Stimulated activated CD8-positive, alpha-beta memory T cell treated with anti-CD3 and anti-CD28 coated beads, Interleukin-15, amount 100 ng/mL, for 4 hours (primary cell): ENCODE results near the gene RCVRN.

Experiments
- DNase-seq, 2 donors: peaks; one replicate each; pipeline ENCODE4 v3.0.0-alpha.2; 2020; ENCODE audit warnings: low read depth in 2 of 2

RCVRN gene

DNA sequence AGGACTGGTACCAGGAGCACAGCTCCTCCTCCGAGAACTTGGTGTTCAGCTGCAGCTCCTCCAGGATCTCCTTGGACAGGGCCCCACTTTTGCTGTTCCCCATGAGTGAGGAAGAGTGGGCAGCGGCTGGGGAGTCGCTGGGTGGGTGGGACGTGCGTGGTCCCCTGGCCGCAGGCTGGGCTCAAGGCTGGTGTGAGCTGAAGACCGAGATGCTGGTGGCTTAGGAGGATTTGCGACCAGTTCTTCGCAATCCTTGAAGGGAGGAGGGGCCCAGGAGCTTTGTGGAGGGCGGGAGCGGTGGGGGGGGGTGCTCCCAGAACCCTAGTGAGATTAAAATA, at the start of gene RCVRN:
RCVRN (minus strand) TSS at position 194 of the 338 bp plus-strand sequence; CDS start at position 103, 91 bp downstream.
- DNase-seq, result no peak

DNA sequence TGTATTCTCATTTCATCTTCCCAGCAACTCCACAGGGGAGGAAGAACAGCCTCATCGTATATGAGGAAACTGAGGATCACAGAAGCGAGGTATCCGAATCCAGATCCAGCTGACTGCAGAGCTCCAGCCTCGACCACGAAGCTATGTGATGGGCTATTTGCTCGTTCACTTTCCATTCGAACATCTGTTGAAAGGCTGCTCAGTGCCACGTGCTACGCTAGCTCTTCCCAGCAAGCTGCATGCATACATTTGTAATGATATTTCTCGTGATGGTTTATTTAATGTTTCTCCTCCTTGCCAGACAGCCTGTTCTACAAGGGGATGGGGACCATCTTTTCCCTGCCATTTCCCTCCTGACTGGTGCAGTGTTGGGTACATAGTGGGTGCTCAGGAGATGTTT, 48.4 kb upstream of the RCVRN start:
- DNase-seq, result no peak

DNA sequence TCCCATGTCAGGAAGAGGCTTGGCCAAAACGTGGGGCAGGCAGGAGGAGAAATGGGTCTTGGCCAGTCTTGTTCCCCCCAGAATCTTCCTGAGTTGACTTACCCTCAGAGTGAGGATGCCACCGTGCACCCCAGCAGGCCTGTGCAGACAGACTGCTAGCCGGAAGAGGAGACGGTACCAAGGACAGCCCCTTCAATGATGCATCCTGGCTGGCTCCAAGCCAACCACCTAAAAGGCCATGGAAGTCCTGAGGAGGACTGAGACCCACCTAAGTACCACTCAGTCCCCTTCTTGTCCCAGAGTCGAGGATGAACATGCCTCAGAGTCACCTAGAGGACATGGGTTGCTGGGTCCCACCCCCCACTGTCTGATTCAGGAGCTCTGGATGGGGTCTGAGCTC, 46.7 kb upstream of the RCVRN start:
- no peak for DNase-seq

DNA sequence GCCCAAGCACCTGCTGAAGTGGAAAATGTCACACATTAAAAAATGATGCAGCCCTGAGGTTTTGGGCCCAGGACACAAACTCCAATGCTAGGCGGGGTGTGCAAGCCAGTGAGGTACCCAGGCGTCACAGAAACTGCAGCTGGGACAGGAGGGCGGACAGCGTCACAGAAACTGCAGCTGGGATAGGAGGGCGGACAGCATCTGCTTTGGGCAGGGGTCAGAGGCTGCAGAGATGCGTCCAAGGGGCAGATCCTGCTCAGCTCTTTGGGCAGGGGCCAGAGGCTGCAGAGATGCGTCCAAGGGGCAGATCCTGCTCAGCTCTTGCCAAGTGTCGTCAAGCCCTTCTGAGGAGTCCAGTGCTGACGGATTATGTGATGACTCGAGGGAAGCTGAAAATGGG, 43.9 kb upstream of the RCVRN start:
- no peak for DNase-seq

DNA sequence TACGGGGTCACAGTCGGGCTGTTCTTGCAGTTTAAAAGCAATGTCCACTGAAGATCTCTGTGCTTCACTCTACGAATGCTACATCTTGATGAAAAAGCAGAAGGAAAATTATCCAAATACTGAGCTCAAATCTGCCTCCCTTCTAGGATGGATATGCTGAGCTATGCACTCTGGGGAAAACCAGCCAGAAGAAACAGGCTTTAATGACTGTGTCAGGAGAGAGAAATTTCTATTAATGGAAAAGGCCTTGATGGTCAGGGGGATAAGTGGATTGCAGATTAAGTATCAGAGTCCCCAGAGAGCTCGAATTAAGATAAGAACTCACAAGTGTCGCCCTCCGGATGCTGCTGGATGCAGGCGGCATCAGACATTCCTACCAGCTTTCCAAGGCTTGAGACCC, 39.6 kb upstream of the RCVRN start:
- no peak for DNase-seq

DNA sequence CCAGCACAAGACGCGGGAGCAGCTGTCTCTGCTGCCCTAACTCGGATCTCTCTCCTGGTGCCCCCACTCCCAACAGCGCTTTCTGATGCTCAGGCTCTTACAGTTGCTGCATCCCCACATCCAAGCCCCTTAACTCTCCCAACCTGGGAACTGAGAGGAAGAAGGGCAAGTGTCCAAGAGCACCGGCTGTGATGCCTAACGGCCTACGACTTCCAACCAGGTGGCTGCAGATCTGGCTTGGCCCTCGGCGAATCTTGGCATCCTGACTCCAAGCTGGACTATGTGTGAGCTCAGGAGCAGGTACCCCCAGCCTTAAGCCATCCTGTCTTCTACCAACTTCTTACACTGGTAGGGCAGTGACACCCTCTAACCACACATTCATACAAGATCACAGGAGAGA, 38.3 kb upstream of the RCVRN start:
- DNase-seq, result no peak

DNA sequence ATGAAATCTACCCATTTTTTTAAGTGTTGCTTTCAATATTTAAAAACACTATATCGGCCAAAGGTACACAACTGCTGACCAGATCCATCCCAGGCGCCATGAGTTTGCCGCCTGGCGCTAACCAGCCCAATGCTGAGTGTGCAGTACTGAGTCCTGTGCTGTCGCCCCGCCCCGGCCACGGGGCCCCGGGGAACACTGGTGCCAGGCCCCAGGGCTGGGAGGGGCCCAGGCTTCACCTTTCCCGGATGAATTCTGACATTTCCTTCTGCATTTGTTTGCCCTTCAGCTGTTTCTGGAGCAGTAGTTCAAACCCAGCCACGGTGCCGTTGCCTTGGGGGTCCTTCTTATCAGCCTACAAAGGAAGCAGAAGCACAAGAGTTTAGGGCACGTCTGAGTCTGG, 37.8 kb upstream of the RCVRN start:
- no peak for DNase-seq

DNA sequence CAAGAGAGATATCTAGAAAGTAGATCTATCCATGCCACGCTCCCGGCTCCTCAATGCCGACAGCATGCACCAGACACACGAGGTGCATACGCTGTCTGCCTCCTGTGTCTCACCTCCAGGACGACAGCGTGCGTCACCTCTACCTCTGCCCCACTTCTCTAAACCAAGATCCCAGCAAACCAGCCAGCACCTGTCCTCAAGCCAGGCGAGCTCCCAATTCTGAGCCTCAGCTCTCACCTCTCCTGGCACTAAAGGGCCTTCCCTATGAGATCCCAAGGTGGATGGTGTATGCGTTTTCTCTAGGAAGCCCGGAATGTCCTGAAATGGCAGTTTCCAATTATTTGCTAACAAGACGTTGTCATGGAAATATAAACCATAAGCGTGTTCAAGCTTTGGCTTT, 36.2 kb upstream of the RCVRN start:
- no peak for DNase-seq

DNA sequence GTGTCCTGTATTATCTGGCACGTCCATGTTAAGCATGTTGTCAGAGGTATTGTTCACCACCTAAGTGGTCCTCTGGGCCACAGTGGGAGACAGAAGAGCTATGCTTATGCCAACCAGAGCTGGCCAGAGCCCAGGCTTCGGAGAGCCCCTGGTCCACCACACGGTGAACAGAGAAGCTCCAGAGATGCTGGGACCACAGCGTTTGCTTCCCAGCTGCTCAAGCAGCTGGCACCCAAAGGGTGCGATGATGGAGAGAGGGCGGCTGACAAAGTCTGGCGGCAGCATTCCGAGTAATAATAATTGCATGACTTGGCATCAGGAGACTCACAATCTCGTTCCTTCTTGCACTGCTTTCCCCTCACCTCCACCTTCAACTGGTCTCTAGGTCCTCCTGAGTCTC, 35.8 kb upstream of the RCVRN start:
- no peak for DNase-seq

DNA sequence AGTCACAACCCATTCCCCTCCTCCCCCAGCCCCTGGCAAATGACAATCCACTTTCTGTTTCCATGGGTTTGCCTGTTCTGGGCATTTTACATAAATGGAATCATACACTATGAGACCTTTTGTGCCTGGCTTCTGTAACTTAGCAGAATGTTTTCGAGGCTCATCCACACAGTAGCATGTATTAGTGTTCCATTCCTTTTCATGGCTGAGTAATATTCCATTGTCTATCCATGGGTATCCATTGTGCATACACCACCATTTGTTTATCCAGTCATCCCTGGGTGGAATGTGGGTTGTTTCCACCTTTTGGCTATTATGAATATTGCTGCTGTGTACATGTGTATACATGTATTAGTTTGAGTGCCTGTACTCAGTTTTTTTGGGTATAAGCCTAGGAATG, 33.7 kb upstream of the RCVRN start:
- DNase-seq, result no peak

DNA sequence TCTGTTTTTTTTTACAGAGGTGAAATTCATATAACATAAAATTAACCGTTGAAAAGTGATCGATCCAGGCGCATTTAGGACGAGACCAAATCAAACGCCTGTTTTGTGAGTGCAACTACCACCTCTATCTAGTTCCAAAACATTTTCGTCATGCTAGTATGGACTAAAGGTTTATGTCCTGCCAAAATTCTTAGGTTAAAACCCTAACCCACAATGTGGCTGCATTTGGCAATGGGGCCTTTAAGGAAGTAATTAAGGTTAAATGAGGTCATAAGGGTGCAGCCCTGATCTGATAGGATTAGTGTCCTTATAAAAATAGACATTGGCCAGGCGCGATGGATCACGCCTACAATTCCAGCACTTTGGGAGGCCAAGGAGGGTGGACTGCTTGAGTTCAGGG, 32.8 kb upstream of the RCVRN start:
- no peak for DNase-seq

DNA sequence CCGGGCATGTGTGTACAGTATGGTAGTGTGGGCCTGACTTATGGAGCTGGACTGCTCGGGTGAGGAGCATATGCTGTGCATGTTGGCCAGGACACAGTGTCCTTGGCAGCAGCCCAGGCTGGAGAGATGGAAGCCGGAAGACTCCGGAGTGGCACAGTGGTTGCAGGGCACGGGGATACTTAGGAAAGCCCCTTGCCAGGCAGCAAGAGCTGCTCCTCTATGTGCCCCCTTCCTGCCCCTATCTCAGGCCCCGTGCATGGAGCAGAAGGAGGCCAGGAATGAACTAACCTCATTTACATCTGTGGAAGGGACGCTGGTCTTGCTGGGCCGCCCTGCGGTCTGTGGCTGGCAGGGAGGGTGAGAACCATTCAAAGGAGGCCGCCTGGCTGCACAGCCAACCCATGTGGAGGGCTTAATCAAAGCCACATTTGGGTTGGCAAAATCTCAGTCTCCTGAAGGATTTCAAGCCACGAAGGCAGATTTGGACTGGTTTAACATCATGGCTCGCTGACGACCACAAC, 32.2 kb upstream of the RCVRN start:
- DNase-seq, result no peak

DNA sequence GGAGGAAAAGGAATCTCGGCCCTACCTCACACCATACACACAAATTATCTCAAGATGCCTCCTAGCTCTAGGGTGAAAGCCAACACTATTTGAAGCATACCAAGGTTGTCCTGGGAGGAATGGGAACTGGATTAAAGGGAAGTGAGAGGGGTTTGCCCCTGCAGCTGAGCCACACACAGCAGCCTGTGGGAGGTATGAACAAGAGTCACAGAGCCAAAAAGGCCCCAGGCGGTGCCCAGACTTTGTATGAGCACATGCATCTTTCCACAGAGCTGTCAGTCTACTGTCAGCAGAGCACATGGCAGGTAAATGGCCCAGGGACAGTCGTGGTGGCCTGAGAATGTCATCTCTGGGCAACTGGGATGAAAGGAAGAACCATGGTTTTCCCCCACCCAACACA, 31.0 kb upstream of the RCVRN start:
- DNase-seq, result no peak

DNA sequence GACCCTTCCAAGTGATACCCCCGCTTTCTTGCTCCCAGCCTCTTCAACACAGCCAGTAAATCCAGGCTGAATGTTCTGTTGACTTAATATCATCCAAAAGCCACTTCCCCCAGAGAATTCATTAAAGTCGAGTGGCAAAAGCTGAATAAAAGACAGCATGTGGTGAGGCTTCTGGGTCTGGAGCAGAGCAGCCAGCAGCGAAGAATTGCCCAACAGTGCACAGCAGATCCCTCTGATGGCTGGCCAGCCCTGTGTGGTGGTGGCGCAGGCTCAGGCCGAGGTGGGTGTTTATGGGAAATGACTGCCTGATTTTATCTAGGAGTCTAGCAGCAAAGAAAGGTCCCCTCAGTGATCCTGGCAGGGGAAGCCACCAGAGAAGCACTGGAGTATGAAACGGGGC, 30.3 kb upstream of the RCVRN start:
- DNase-seq, result no peak

DNA sequence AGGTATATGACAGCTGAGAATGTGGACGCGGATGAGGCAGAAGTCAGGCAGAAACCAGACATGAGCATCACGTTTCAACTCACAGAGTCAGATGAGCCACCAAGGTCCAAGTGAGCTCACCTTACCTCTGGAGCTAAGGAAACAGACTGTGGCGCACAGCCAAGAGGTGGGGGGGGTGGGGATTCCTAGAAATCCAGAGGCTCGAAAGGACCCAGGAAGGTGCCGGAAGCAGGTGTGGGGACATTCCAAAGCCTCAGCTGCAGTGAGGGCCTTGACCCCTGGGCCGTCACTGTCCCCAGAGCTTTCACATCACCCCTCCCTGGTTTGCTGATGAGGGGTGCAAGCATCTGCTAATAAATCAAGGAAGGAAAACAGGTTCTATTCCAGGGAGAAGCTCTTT, 29.3 kb upstream of the RCVRN start:
- DNase-seq, result no peak

DNA sequence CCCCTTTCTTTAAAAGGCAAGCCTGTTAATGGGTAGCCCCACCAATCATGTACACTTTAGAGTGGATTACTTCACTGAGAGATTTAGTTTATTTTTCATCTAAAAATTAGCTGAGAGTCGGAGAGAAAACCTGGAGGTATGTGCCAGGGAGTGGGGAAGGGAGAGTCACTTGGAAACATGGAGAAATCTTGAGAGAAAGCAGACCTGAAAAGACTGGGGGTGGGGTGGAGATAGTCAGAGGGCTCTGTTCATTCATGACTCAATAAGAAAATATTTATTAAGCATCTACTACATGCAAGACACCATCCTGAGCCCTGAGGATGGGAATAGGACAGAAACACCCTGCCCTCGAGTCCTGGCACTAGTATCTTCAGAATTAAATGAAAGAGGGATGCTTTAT, 27.4 kb upstream of the RCVRN start:
- DNase-seq, result no peak

DNA sequence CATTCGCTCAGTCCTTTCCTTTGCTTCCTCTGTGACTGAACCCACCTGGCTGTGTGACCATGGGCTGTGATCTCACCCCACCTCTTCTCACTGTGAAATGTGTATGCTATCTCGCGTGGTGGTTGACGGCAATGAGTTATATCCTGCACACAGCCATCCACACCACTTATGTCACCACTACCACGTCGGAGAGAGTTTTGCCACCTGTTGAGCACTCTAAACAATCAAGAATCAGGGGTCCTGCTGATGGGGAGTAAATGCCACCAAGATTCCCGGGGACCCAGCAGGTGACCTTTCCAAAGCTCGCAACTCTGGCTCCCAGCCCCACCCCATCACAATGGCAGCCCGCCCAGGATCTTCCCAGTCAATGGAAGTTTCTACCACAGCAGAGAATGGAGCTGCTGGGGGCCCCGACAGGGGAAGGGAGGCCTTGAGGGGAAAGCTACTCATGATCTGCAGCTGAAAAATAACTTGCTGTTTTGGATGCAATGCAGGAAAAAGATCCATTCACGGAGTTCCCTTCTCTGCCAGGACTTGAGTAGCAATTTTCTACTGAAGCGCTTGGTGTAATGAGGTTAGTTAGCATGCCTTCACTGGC, 26.2 kb upstream of the RCVRN start:
- no peak for DNase-seq

DNA sequence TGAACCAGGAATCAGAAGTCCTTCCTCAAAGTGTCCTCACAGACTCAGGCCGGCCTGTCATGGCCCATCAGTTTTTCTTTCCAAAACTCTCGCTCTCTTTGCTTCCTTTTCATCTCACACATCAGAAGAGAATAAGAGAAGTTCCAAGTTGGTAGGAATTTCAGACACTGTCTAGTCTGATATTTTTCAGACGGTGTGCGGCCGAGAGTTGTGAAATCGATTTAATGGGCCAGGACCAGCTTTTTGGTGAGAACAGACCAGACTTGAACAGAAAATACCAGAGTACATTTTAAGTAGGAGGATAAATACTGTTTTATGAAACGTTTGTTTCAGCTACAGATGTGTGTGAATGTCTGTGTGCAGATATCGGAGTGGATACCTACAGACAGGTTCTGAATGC, 24.8 kb upstream of the RCVRN start:
- no peak for DNase-seq

DNA sequence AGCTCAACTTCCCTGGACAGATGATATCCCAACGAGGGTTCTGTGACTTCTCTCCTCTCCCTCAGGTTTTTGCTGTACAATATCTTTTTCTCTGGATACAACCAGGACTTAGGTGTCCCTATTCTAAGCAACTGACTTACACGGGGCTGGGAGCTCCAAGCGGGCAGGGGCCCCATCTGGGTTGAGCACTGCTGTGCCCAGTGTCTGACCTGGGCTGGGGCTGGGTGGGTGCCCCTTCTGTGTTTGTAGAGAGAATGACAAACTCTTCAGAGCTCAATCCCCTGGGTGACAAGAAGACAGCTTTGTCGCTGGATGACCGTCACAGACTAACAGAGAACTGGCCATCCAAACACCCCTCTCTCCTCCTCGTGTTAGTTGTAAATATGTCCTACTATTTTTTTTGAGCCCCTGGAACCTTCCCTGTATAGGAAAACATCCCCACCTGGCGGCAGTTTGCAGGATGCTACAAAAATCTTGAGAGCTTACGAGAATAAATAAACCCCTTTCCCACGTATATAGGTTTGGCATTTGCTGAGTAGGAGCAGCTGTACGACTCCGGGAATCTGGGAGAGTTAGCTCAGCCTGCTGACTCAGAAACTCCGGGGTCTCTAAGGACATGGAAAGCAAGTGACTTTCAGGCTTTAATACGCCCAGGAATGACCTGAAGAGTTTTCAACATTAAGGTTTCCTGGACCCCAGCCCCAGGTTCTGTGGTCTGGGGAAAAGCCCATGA, 23.7 kb upstream of the RCVRN start:
- DNase-seq, result no peak

DNA sequence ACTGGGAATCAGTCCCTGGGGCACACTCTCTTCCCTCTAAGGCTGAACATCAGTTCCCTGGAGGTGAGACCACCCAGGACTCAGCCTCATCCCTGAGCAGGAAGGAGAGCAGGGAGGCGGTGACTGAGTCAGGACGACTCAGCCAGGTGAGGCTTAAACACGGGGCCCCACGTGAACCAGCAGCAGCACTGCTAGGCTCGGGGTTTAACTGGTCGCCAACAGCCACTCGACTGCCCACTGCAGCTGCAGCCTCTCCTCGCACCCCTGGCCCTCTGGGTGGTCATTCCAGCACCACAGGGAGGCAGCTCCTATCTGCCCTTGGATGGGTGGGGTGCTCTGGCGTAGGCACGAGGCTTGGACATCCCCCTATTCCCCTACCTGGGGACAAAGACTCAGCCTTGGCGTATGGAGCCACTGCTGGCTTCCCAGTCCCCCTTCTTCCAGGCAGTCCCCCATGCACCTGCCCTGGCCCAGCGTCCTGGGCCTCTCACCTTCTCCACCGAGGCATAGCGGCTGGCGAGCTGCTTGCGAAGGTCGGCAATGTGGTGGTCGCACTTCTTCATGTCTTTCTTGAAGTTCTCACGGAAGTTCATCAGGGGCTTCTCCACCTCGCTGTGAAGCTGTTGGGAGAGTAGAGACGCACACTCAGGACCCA, 21.2 kb upstream of the RCVRN start:
- no peak for DNase-seq

DNA sequence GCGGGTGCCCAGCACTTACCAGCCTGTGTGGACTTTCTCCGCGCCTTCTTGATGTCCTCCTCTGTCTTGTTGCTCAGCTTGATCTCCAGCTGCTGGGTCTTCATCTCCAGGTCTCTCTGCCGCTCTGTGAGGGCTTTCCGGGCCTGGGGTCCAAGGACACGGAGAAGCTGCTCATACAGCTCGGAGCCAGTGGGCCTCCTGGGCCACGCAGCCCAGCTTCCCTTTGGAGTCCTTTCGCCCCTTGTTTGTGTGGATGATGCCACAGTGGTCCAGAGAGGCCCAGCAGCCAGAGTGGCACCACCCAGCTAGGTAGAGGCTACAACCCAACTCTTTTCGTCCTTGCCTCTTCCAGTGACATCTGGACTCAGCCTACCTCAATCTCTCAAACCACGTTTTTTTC, 20.4 kb upstream of the RCVRN start:
- DNase-seq, result no peak

DNA sequence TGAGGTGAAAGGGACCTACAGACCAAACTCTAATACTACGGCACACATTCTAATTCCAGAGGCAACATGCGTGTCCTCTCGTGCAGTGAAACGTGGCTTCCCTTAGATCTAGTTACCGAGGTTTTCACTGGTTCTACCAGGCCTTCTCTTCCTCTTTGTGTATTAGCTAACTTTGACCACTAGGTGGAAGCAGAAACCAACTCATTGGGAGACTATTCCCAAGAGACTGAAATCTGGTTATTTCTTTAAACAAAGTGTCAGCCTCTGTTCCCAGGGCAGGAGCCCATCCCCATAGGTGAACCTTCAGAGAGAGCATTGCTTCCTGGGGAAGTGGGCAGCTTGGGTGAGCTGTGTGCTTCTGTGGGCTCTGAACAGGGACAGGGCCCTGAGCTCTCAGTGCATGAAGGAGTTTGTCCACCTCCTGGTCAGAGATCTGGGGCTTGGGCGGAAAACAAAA, 19.7 kb upstream of the RCVRN start:
- DNase-seq, result no peak
